ENCODE results near the gene ARNT2. TPM values are rescaled to one million over a fixed set of nuclear protein-coding genes. Genes with fewer than 3 reads are reported as not detected.

The ARNT2 gene
- total and polyA plus RNA-seq, 2 experiments from 2014 or later: 3.9 to 5.3 TPM

DNA sequence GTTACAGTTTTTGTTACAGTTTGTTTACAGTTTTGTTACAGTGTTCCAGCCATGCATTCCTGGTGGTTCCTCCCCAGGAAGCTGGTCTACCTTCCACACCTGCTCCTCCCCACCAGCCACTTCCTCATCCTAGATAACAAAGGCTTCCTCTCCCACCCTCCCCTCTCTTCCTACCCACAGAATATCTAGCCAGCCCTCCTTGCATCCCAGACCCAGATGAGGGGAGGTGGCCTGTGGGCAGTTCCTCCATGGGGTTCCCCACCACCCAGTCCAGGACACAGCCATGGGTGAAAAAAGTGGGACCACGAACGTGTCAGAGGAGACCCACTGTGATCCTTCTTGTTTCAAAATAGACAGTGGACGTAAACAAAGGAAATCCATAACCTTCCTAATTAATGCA is 168.2 kb downstream of the ARNT2 start:
- no peak overlapping the region for H2AFZ ChIP-seq
- H3K79me2 ChIP-seq: no peaks in the 10 kb centered on the region
- 90% methylated on average over 3 of the region's 3 CpGs for whole genome bisulfite sequencing (ENCODE audit: low lambda C conversion rate, missing lambda C conversion rate)
- H3K9me2 ChIP-seq (replicated peaks; ENCODE audit: insufficient read depth): no peaks in the 10 kb centered on the region
- no peak overlapping the region for H3K27ac ChIP-seq
- no peak overlapping the region for H3K4me2 ChIP-seq
- no peaks in the 10 kb centered on the region for H3K9me3 ChIP-seq (ENCODE audit: low read depth)
- no peaks in the 10 kb centered on the region for H3K4me1 ChIP-seq (ENCODE audit: insufficient read depth)
- no peaks in the 10 kb centered on the region for H3K36me3 ChIP-seq (replicated peaks; ENCODE audit: insufficient read depth, low read depth)
- no peak overlapping the region for H3K4me3 ChIP-seq
- DNase-seq (ENCODE audit: low spot score): no peak
- no peaks in the 10 kb centered on the region for H4K20me1 ChIP-seq (ENCODE audit: insufficient read depth, poor library complexity, severe bottlenecking)
- no peaks in the 10 kb centered on the region for H3K27me3 ChIP-seq
- TF ChIP-seq, protein P1, sequence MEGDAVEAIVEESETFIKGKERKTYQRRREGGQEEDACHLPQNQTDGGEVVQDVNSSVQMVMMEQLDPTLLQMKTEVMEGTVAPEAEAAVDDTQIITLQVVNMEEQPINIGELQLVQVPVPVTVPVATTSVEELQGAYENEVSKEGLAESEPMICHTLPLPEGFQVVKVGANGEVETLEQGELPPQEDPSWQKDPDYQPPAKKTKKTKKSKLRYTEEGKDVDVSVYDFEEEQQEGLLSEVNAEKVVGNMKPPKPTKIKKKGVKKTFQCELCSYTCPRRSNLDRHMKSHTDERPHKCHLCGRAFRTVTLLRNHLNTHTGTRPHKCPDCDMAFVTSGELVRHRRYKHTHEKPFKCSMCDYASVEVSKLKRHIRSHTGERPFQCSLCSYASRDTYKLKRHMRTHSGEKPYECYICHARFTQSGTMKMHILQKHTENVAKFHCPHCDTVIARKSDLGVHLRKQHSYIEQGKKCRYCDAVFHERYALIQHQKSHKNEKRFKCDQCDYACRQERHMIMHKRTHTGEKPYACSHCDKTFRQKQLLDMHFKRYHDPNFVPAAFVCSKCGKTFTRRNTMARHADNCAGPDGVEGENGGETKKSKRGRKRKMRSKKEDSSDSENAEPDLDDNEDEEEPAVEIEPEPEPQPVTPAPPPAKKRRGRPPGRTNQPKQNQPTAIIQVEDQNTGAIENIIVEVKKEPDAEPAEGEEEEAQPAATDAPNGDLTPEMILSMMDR (IDR thresholded peaks at IDR 0.05; ENCODE audit: poor library complexity): no peak
- TF ChIP-seq EZH2phosphoT487 (IDR thresholded peaks at IDR 0.05; ENCODE audit: low read depth, severe bottlenecking, unreplicated experiment) (no peak), EZH2 (IDR thresholded peaks at IDR 0.05; ENCODE audit: borderline replicate concordance) (no peak)

DNA sequence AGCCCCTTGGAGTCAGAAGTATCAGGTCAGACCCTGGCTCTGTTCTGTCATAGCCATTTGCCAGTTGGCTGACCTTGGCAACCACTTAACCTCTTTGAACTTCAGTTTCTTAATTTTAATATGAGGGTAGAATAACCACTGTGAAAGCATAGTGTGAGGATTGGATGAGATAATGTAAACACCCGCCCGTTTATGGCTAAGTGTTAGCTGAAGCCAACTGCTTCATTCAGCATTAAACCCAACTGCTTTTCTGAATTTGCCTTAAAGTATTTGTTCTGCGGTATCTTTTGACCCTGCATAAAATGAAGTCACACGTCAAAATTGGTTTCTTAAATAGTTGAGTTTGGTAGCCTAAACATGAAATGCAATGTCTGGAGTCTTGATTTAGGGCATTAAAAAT is 169.4 kb downstream of the ARNT2 start:
- H3K9me2 ChIP-seq (replicated peaks; ENCODE audit: insufficient read depth): no peaks in the 10 kb centered on the region
- H4K20me1 ChIP-seq (ENCODE audit: insufficient read depth, poor library complexity, severe bottlenecking): no peaks in the 10 kb centered on the region
- H3K79me2 ChIP-seq: no peaks in the 10 kb centered on the region
- H3K4me1 ChIP-seq (ENCODE audit: insufficient read depth): no peaks in the 10 kb centered on the region
- H3K36me3 ChIP-seq (replicated peaks; ENCODE audit: insufficient read depth, low read depth): no peaks in the 10 kb centered on the region
- no peaks in the 10 kb centered on the region for H3K27me3 ChIP-seq
- no peak overlapping the region for H3K4me2 ChIP-seq
- H3K4me3 ChIP-seq: no peak overlapping the region
- no peak overlapping the region for H2AFZ ChIP-seq
- DNase-seq (ENCODE audit: low spot score): no peak
- TF ChIP-seq, protein P1 (IDR thresholded peaks at IDR 0.05; ENCODE audit: poor library complexity): no peak
- TF ChIP-seq EZH2 (IDR thresholded peaks at IDR 0.05; ENCODE audit: borderline replicate concordance) (no peak), EZH2phosphoT487 (IDR thresholded peaks at IDR 0.05; ENCODE audit: low read depth, severe bottlenecking, unreplicated experiment) (no peak)
- 66% methylated on average over 4 of the region's 4 CpGs for WGBS (ENCODE audit: low lambda C conversion rate, missing lambda C conversion rate)
- no peaks in the 10 kb centered on the region for H3K9me3 ChIP-seq (ENCODE audit: low read depth)
- no peak overlapping the region for H3K27ac ChIP-seq

- 81% methylated on average over 6 of the region's 6 CpGs for WGBS (ENCODE audit: low lambda C conversion rate, missing lambda C conversion rate)
- TF ChIP-seq, protein P1 (IDR thresholded peaks at IDR 0.05; ENCODE audit: poor library complexity): no peak
- no peak for TF ChIP-seq EZH2 (IDR thresholded peaks at IDR 0.05; ENCODE audit: borderline replicate concordance)
- TF ChIP-seq EZH2phosphoT487 (IDR thresholded peaks at IDR 0.05; ENCODE audit: low read depth, severe bottlenecking, unreplicated experiment): no peak
- H3K27me3 ChIP-seq: no peaks in the 10 kb centered on the region
- H3K4me1 ChIP-seq (ENCODE audit: insufficient read depth): no peaks in the 10 kb centered on the region
- no peaks in the 10 kb centered on the region for H3K9me3 ChIP-seq (ENCODE audit: low read depth)
- H3K4me2 ChIP-seq: no peak overlapping the region
- no peaks in the 10 kb centered on the region for H4K20me1 ChIP-seq (ENCODE audit: insufficient read depth, poor library complexity, severe bottlenecking)
- H3K27ac ChIP-seq: no peak overlapping the region
- H3K9me2 ChIP-seq (replicated peaks; ENCODE audit: insufficient read depth): no peaks in the 10 kb centered on the region
- DNase-seq (ENCODE audit: low spot score): no peak
- H3K4me3 ChIP-seq: no peak overlapping the region
- no peak overlapping the region for H2AFZ ChIP-seq
- no peaks in the 10 kb centered on the region for H3K79me2 ChIP-seq
- H3K36me3 ChIP-seq (replicated peaks; ENCODE audit: insufficient read depth, low read depth): no peaks in the 10 kb centered on the region
Observed at GRCh38 chr15:80574590-80574989, 170.4 kb downstream of the ARNT2 start.

Data from hepatocyte (in vitro differentiated cells).